AG08396 (cell line): ENCODE data around the gene IYD.
"Not testable (repeated sequence)": the region's sequence is repeated elsewhere in the genome, so short reads cannot be mapped to it uniquely, and the experiment has no call there.

Experiments
- DNase-seq: peaks from one replicate; pipeline ENCODE4 v3.0.0; 2012; ENCODE audit warnings: low spot score, mixed read lengths

Gene IYD

GRCh38 chr6:150430815-150431214, 62.0 kb downstream of the IYD start:
- no peak for DNase-seq

DNA sequence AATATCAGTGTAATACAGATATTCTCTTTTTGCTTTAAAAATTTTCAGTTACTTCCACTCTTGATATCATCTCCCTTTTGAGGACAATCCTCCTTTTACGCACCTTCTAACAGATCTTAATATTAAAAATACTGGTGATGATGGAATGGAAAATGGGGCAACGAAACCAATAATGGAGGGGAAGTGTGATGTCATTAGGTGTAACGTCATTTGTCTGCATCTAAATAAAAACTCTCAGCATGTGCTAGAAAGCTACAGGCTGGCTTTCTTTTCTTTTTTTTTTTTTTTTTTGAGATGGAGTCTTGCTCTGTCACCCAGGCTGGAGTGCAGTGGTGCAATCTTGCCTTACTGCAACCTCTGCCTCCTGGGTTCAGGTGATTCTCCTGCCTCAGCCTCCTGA, 66.5 kb downstream of the IYD start:
- no peak for DNase-seq

GRCh38 chr6:150435832-150436231, 67.0 kb downstream of the IYD start:
- DNase-seq: no peak

DNA sequence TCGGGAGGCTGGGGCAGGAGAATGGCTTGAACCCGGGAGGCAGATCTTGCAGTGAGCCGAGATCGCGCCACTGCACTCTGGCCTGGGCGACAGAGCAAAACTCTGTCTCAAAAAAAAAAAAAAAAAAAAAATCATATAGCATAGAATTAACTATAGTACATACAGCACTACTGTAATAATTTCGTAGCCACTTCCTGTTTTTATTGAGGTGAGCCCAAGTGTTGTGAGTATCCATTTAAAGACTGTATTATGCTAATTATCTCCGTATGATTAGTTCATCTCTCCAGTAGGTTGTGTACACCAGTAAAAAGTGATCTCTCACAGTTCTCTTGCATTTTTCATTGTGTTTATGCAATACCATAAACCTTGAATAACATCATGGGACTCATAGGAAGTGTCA, 70.6 kb downstream of the IYD start:
- DNase-seq: no peak

- no peak for DNase-seq
Observed at GRCh38 chr6:150443621-150444020, 74.8 kb downstream of the IYD start.

DNA sequence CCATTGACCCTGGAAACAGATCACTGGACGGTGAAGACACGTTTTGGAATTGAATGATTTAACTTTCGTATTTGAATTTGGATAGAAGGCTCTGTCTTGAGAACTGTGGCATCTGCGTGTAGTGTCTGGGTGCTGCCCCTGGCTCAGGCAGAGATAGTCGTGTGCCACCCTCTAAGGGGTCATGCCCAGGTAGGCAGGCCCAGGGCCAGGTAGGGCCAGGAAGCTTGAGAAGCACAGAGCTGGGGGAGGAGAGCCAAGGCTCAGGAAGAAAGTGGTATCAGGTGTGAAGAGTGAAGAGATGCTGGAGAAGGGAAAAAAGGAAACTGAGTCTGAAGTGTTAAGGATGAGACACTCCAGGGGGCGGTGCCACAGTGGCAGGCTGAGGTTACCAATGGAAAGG, 75.5 kb downstream of the IYD start:
- no peak for DNase-seq

DNA sequence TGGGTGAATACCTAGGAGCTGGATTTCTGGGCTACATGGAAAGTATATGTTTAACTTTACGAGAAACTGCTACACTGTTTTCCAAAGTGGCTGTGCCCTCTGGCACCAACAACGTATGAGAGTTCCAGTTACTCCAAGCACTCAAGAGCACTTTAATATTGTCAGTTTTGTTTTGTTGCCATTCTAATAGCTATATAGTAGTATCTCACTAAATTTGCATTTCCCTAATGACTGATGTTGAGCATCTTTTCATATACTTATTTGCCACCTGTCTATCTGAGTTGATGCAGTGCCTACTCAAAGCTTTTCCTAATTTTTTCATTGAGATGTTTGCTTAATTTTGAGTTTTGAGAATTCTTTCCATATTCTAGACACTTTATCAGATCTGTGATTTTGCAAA, 76.7 kb downstream of the IYD start:
- no peak for DNase-seq

GRCh38 chr6:150448221-150448620, 79.4 kb downstream of the IYD start:
- no peak for DNase-seq

GRCh38 chr6:150449055-150449454, 80.2 kb downstream of the IYD start:
- DNase-seq: not testable (repeated sequence)

DNA sequence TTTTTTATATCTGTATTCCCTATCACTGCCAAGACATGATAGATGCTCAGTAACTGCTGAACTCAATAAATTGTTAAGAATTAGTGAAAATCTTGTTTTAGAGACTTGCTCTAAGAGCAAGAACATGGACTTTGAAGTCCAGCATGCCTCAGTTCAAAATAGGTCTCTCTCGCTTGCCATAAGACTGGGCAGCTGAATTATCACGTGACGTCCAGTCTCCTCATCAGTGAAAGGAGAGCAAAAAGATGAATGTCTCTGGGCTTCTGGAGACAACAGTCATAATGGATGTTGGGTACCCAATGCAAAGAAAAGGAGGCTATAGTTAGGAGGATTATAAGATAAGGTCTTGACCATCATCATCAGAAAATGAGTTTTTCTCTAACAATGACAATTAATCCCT, 82.1 kb downstream of the IYD start:
- no peak for DNase-seq

DNA sequence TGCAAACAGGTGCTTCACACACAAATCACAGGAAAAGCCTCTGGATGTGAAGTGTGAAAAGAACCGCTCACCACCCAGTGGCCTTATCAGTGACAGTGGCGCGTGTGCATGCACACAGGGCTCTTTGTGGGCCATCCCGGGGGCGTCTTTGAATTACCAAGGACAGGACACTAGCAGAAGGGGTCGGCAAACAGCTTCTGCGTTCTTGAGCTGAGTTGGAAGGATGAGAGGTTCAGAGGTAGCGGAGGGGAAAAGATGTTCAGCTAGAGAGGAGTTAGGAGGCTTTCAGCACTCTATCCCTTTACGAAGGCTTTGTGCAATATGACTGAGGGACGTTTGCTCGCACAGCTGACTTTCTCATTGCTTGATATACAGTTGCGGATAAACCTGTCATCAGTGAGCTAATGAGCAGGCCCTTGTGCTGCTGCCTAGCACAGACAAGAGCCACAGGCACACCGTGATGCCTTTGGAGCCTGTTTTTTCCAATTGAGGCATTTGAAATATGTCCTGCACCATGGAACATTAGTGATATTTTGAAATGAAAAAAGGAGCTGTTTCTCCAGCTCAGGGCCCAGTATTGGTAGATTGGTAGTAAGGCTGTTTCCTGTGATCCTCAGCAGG, 83.1 kb downstream of the IYD start:
- no peak for DNase-seq

DNA sequence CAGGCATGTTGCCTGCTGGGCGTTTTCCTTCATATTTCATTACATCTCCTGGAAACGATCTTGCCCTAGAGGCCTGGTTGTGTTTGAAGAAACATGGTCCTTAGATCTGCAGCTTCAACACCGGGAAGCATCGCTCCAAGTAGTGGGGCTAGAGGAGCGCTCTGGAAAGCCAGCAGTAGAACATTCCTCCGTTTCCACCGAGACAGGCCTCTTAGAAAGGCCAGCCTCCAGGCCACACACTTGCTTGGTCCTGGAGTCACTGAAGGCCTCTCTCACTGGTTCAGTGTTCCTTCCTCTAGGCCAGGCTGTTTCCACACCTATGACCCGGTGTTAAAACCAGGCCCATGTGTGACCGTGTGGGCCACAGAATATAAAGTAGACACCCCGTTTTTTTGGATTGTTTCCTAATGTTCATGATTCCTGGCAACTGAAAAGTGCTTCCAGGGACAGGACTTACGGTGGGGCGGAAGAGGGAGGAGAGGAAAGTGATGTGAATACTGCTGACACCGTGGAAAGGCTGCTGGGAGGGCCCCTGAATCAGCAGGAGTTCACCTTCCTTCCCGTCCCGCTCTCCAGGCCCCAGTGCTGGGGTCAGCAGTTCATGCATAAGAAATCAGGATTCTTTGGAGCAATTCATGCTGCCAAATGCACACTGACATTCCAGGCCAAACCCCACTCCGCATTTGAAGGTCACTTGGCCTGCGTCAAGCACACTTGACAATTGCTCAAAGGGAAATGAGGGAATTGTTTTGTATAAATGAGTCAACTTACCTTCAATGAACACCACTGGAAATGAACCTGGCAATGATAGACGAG, 83.8 kb downstream of the IYD start:
- DNase-seq: no peak

GRCh38 chr6:150453357-150453756, 84.5 kb downstream of the IYD start:
- no peak for DNase-seq
